IMR-90 (cell line): ENCODE results near the gene CDH22. TPM values are rescaled to one million over a fixed set of nuclear protein-coding genes. Genes with fewer than 3 reads are reported as not detected.

Source experiments
- ATAC-seq: fragments of 200-7000 bp; cut with Tn5 transposase; 2 replicates; pipeline ENCODE4 v1.9.1; 2020; ENCODE audit warnings: low read depth, mild to moderate bottlenecking, moderate library complexity
- BruUV-seq: library from RNA; stranded (reverse); fragments of 400-500 nt; replicated peaks from 2 replicates; lab custom pipeline; 2021; lab: Mats Ljungman, UMichigan
- CTCF ChIA-PET: fragments of 300-600 bp; formaldehyde crosslinking; extraction: SDS; loops from one replicate; lab custom pipeline; 2021; ENCODE audit warnings: antibody characterized with exemption; lab: Yijun Ruan, JAX
- POLR2A ChIA-PET: fragments of 300-600 bp; sonication (Branson Sonifier 250); formaldehyde crosslinking; loops from one replicate; lab custom pipeline; 2022; ENCODE audit warnings: antibody characterized with exemption; ENCODE audit not compliant: unreplicated experiment; lab: Charles Lee
- DNase-seq: peaks from one replicate; pipeline ENCODE4 v3.0.0; 2013
- H2AFZ ChIP-seq: replicated peaks from 2 replicates; pipeline ENCODE3; 2013; ENCODE audit warnings: low read length, mild to moderate bottlenecking; ENCODE audit not compliant: poor library complexity
- H2AK5ac ChIP-seq: 2 replicates; pipeline ENCODE4 v1.6.1; 2013; ENCODE audit warnings: low read depth, low read length, inconsistent platforms
- H2AK9ac ChIP-seq: replicated peaks from 2 replicates; pipeline ENCODE3; 2013; ENCODE audit warnings: mild to moderate bottlenecking, low read depth, low read length, moderate library complexity; ENCODE audit not compliant: poor library complexity
- H2BK120ac ChIP-seq: 2 replicates; pipeline ENCODE4 v1.6.1; 2013; ENCODE audit warnings: low read depth, low read length, inconsistent platforms
- H2BK15ac ChIP-seq: 3 replicates; pipeline ENCODE4 v1.6.1; 2013; ENCODE audit warnings: low read depth, low read length, inconsistent platforms
- H2BK20ac ChIP-seq: 2 replicates; pipeline ENCODE4 v1.6.1; 2013; ENCODE audit warnings: low read depth, mild to moderate bottlenecking, inconsistent platforms, low read length, moderate library complexity
- H2BK5ac ChIP-seq: 2 replicates; pipeline ENCODE4 v1.6.1; 2013; ENCODE audit warnings: mild to moderate bottlenecking, low read depth, low read length, inconsistent platforms; ENCODE audit not compliant: poor library complexity, severe bottlenecking
- H3K14ac ChIP-seq: replicated peaks from 2 replicates; pipeline ENCODE4 v1.6.1; 2013; ENCODE audit warnings: low read depth, low read length, inconsistent platforms
- H3K18ac ChIP-seq: 2 replicates; pipeline ENCODE4 v1.6.1; 2013; ENCODE audit warnings: low read depth, low read length, control low read depth
- H3K23ac ChIP-seq: 2 replicates; pipeline ENCODE4 v1.6.1; 2013; ENCODE audit warnings: low read depth, low read length, inconsistent platforms
- H3K27ac ChIP-seq: 2 replicates; pipeline ENCODE4 v1.5.1; 2013; ENCODE audit warnings: mild to moderate bottlenecking, control low read depth, low read length; ENCODE audit not compliant: insufficient read depth
- H3K27me3 ChIP-seq: 2 replicates; pipeline ENCODE4 v1.6.1; 2013; ENCODE audit warnings: low read length; ENCODE audit not compliant: control insufficient read depth, insufficient read depth
- H3K36me3 ChIP-seq: 2 replicates; pipeline ENCODE4 v1.6.1; 2013; ENCODE audit warnings: low read length, mixed read lengths; ENCODE audit not compliant: control insufficient read depth, insufficient read depth
- H3K4ac ChIP-seq: 2 replicates; pipeline ENCODE4 v1.6.1; 2013; ENCODE audit warnings: low read depth, low read length, inconsistent platforms
- H3K4me1 ChIP-seq: 2 replicates; pipeline ENCODE4 v1.6.1; 2013; ENCODE audit warnings: low read length, mixed read lengths; ENCODE audit not compliant: control insufficient read depth, insufficient read depth
- H3K4me2 ChIP-seq: 2 replicates; pipeline ENCODE4 v1.6.1; 2013; ENCODE audit warnings: low read depth, mild to moderate bottlenecking, control low read depth, low read length, moderate library complexity
- H3K4me3 ChIP-seq: 2 replicates; pipeline ENCODE4 v1.5.1; 2013; ENCODE audit warnings: low read depth, mild to moderate bottlenecking, control low read depth, low read length, moderate library complexity; ENCODE audit not compliant: insufficient read depth
- H3K56ac ChIP-seq: 2 replicates; pipeline ENCODE4 v1.6.1; 2013; ENCODE audit warnings: low read length, inconsistent platforms; ENCODE audit not compliant: insufficient read depth; ENCODE audit errors: extremely low read depth
- H3K79me1 ChIP-seq, 2 experiments: 2 replicates each; pipeline ENCODE4 v1.6.1; 2013; ENCODE audit warnings: low read length in 2 of 2, inconsistent platforms in 1 of 2, low read depth in 1 of 2
- H3K9ac ChIP-seq: 2 replicates; pipeline ENCODE4 v1.6.1; 2013; ENCODE audit warnings: low read depth, low read length, control low read depth
- H3K9me1 ChIP-seq: 2 replicates; pipeline ENCODE4 v1.6.1; 2013; ENCODE audit warnings: low read length, inconsistent platforms; ENCODE audit not compliant: insufficient read depth
- H3K9me3 ChIP-seq: 2 replicates; pipeline ENCODE4 v1.6.1; 2013; ENCODE audit warnings: low read length; ENCODE audit not compliant: control insufficient read depth, insufficient read depth
- H4K20me1 ChIP-seq: 2 replicates; pipeline ENCODE4 v1.6.1; 2013; ENCODE audit warnings: low read length, inconsistent platforms; ENCODE audit not compliant: insufficient read depth
- H4K5ac ChIP-seq: 2 replicates; pipeline ENCODE4 v1.6.1; 2013; ENCODE audit warnings: mild to moderate bottlenecking, low read depth, low read length, control low read depth
- H4K8ac ChIP-seq, 2 experiments: 2 replicates each; pipeline ENCODE4 v1.6.1; 2013; ENCODE audit warnings: low read depth in 2 of 2, low read length in 2 of 2, control low read depth in 1 of 2, inconsistent platforms in 1 of 2
- H4K91ac ChIP-seq: 2 replicates; pipeline ENCODE4 v1.6.1; 2013; ENCODE audit warnings: low read depth, low read length, inconsistent platforms; ENCODE audit not compliant: insufficient read depth
- CEBPB ChIP-seq: IDR thresholded peaks from 2 replicates; pipeline ENCODE4 v1.6.1; 2012; ENCODE audit warnings: low read depth, low read length, improper control_type of control experiment
- CHD1 ChIP-seq: IDR thresholded peaks from 2 replicates; pipeline ENCODE4 v1.6.1; 2012; ENCODE audit warnings: low read depth, low read length, improper control_type of control experiment
- MAFK ChIP-seq: IDR thresholded peaks from 2 replicates; pipeline ENCODE4 v1.6.1; 2012; ENCODE audit warnings: low read depth, low read length, improper control_type of control experiment
- MAZ ChIP-seq: IDR thresholded peaks from 2 replicates; pipeline ENCODE4 v1.6.1; 2012; ENCODE audit warnings: low read depth, mild to moderate bottlenecking, low read length, improper control_type of control experiment, moderate library complexity, borderline replicate concordance
- MXI1 ChIP-seq: IDR thresholded peaks from 2 replicates; pipeline ENCODE4 v1.6.1; 2012; ENCODE audit warnings: low read depth, mild to moderate bottlenecking, low read length, moderate library complexity, borderline replicate concordance
- NFE2L2 ChIP-seq: fragments of 150-350 bp; IDR thresholded peaks from 2 replicates; pipeline ENCODE4 v1.6.1; 2016; ENCODE audit warnings: low read depth, mild to moderate bottlenecking, low read length
- RCOR1 ChIP-seq: IDR thresholded peaks from 2 replicates; pipeline ENCODE4 v1.6.1; 2012; ENCODE audit warnings: mild to moderate bottlenecking, low read length, improper control_type of control experiment; ENCODE audit not compliant: insufficient replicate concordance
- SMC3 ChIP-seq: fragments of 150-350 bp; IDR thresholded peaks from 2 replicates; pipeline ENCODE4 v1.6.1; 2016; ENCODE audit warnings: low read depth, mild to moderate bottlenecking, antibody characterized with exemption, low read length, moderate library complexity
- WGBS, 2 experiments: methylation state at CpG; one replicate each; pipeline versions ENCODE4 v1.1.5 to v1.1.7; 2013; ENCODE audit warnings: missing lambda C conversion rate in 2 of 2; ENCODE audit not compliant: insufficient read length in 1 of 2; ENCODE audit errors: extremely low coverage in 2 of 2; 5-methylcytosine and 5-hydroxymethylcytosine counted together
- dilution Hi-C: fragments of 300-500 bp; cut with HindIII; formaldehyde crosslinking; loops from one replicate; pipeline ENCODE4 v1.14.3; 2018; ENCODE audit warnings: low sequenced_read_pairs; ENCODE audit not compliant: unreplicated experiment
- in situ Hi-C: fragments of 300-500 bp; cut with MboI; formaldehyde crosslinking; loops from 3 replicates; pipeline ENCODE4 v1.14.3; 2019; ENCODE audit warnings: low sequenced_read_pairs, inconsistent platforms, mixed read lengths
- intact Hi-C: fragments of 100-400 bp; cut with micrococcal nuclease; formaldehyde crosslinking; loops from 2 replicates; pipeline ENCODE4 v1.10.0; 2022
- polyA plus RNA-seq, 3 experiments: library from polyadenylated mRNA; depleted of rRNA; stranded (reverse); fragments of >200 nt; gene quantifications; 2 replicates each; pipeline ENCODE4 v1.2.3, GENCODE V29; 2012; ENCODE audit warnings: low replicate concordance in 1 of 3
- total RNA-seq: library from RNA; depleted of rRNA; stranded (reverse); fragments of >200 nt; gene quantifications from 2 replicates; pipeline ENCODE4 v1.2.3, GENCODE V29; 2012
- TF ChIP-seq, protein P1 (sequence below): conservative IDR thresholded peaks from 2 replicates; pipeline ENCODE4 v1.5.1; 2012; ENCODE audit warnings: mild to moderate bottlenecking, low read depth, low read length, improper control_type of control experiment

The CDH22 gene
- total and polyA plus RNA-seq, 2 of the 4 experiments (the other 2 are of a cell fraction): not detected

GRCh38 chr20:46351357-46352058 lies 43.2 kb upstream of the CDH22 start:
- peak overlapping the region; percentile 90; the same call in 1 of the 2 replicates for H3K27ac ChIP-seq
- in situ Hi-C loops: no loop called here
- no peak overlapping the region for H3K9ac ChIP-seq

More at GRCh38 chr20:46351357-46352058, 43.2 kb upstream of the CDH22 start:
- Histone ChIP-seq H3K4me3 (no peak overlapping the region), H3K18ac (no peak overlapping the region), H2BK5ac (no peak overlapping the region), H4K5ac (no peak overlapping the region), H2BK20ac (no peak overlapping the region), H3K9me3 (no peaks in the 10 kb centered on the region), H3K4ac (peak overlapping the region; percentile 20), H3K14ac (no peak overlapping the region), H3K4me2 (no peak overlapping the region), H2BK120ac (no peak overlapping the region), H3K27me3 (no peaks in the 10 kb centered on the region), H2AK5ac (peak overlapping the region; percentile 60; the same call in 1 of the 2 replicates), H2BK15ac (no peak overlapping the region), H3K79me1 (peaks cover 0 to 5% of the 10 kb centered on the region in 2 experiments; a peak in 2 of 4 replicates), H3K9me1 (peaks cover 10% of the 10 kb centered on the region; the same call in 1 of the 2 replicates), H2AK9ac (peak overlapping the region; percentile 42), H4K91ac (no peak overlapping the region), H3K23ac (no peak overlapping the region), H4K8ac (peak overlapping the region; percentile 40 to 52; a peak in 3 of 4 replicates), H3K4me1 (peaks cover 12% of the 10 kb centered on the region), H4K20me1 (no peaks in the 10 kb centered on the region), H3K36me3 (peaks cover 19% of the 10 kb centered on the region; the same call in 1 of the 2 replicates), H3K56ac (no peak overlapping the region), H2AFZ (no peak overlapping the region)
- intact Hi-C loops: no loop called here
- CTCF ChIA-PET: no interaction called here
- dilution Hi-C loops: no loop called here
- POLR2A ChIA-PET: interaction anchor here (0.5 kb wide), 1 partner anchor 33 kb away, joined by 6 read pairs; no protein-coding TSS in a partner anchor
- TF ChIP-seq MAZ (no peak), MAFK (no peak), MXI1 (no peak), CHD1 (no peak), NFE2L2 (no peak), RCOR1 (no peak), SMC3 (no peak), CEBPB (no peak)
- TF ChIP-seq, protein P1, sequence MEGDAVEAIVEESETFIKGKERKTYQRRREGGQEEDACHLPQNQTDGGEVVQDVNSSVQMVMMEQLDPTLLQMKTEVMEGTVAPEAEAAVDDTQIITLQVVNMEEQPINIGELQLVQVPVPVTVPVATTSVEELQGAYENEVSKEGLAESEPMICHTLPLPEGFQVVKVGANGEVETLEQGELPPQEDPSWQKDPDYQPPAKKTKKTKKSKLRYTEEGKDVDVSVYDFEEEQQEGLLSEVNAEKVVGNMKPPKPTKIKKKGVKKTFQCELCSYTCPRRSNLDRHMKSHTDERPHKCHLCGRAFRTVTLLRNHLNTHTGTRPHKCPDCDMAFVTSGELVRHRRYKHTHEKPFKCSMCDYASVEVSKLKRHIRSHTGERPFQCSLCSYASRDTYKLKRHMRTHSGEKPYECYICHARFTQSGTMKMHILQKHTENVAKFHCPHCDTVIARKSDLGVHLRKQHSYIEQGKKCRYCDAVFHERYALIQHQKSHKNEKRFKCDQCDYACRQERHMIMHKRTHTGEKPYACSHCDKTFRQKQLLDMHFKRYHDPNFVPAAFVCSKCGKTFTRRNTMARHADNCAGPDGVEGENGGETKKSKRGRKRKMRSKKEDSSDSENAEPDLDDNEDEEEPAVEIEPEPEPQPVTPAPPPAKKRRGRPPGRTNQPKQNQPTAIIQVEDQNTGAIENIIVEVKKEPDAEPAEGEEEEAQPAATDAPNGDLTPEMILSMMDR: no peak
- DNase-seq: no peak
- no CpG with 5 or more reads among the region's 7 CpGs for WGBS, 2 experiments
- ATAC-seq: no peak
- no TSS peak for BruUV-seq
